ELF-1 (cell line): ENCODE data around the gene DCAF11.

Experiments used
- DNase-seq: peaks from one replicate; pipeline ENCODE4 v3.0.0-alpha.2; 2016; ENCODE audit warnings: low read depth, low spot score

The DCAF11 gene

DNA sequence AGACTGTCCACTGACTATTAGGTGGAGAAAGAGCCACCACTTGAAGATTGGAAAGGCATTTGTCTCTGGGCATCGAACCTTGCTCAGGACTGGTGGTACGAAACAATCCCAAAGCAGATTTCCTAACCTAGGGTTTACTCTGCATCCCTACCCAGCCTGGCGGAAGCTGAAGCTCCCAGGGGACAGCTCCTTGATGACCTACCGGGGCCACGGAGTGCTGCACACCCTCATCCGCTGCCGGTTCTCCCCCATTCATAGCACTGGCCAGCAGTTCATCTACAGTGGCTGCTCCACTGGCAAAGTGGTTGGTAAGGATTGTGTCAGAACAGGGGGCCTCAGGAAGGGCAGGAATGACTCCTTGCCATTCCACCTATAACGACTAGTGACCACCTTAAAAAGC is 6.6 kb downstream of the DCAF11 start:
- no peak for DNase-seq

DNA sequence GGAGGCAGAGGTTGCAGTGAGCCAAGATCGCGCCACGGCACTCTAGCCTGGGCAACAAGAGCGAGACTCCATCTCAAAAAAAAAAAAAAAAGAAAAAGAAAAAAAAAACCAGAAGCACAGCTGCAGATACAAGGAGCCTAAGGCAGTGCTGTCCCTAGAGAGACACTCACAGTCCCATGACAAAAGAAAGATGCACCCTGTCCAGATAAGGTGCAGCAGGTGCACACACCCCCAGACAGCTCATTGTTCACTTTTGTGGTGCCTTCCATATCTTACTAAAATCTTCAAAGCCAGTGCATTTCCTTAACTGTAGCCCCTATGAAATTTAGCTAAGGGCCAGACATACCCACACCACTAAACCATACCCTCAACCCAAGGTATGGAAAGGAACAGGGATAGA is 7.8 kb downstream of the DCAF11 start:
- no peak for DNase-seq

- no peak for DNase-seq
Observed at GRCh38 chr14:24122898-24123297, 8.3 kb downstream of the DCAF11 start.

- peak; percentile 40 for DNase-seq
Observed at GRCh38 chr14:24123424-24124417, 9.1 kb downstream of the DCAF11 start.

DNA sequence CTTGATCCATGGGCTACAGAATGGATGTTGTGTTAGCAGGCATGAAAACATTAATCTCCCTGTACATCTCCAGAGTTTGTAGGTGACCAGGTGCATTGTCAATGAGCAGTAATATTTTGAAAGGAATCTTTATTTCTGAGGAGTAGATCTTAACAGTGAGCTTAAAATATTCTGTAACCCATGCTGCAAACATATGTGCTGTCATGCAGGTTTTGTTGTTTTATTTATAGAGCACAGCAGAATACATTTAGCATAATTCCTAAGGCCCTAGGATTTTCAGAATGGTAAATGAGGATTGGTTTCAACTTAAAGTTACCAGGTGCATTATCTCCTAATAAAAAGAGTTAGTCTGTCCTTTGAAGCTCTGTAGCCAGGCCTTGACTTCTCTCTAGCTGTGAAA is 12.4 kb downstream of the DCAF11 start:
- no peak for DNase-seq

DNA sequence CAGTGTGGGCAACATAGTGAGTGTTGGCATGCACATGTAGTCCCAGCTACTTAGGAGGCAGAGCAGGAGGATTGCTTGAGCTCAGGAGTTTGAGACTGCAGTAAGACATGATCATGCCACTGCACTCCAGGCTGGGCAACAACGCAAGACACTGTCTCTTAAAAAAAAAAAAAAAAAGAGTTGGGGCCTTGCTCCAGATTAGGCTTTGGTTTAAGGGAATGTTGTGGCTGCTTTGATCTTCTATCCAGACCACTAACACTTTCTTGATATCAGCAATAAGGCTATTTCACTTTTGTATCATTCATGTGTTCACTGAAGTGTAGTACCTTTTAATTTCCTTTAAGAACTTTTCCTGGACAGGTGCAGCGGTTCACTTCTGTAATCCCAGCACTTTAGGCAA is 13.1 kb downstream of the DCAF11 start:
- no peak for DNase-seq

DNA sequence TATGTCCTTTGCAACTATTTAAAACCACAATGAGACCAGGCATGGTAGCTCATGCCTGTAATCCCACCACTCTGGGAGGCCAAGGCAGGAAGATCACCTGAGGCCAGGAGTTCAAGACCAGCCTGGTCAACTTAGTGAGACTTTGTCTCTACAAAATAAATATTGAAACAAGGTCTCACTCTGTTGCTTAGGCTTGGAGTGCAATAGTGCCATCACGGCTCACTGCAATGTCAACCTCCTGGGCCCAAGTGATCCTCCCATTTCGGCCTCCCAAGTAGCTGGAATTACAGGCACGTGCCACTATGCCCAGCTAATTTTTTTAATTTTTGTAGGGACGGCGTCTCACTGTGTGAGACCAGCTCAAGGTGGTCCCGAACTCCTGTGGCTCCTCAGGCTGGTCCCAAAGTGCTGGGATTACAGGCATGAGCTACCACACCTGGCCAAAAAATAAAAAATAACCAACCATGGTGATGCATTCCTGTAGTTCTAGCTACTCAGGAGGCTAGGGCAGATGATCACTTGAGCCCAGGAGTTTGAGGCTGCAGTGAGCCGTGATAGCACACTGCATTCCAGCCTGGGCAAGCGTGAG is 14.9 kb downstream of the DCAF11 start:
- DNase-seq: no peak

DNA sequence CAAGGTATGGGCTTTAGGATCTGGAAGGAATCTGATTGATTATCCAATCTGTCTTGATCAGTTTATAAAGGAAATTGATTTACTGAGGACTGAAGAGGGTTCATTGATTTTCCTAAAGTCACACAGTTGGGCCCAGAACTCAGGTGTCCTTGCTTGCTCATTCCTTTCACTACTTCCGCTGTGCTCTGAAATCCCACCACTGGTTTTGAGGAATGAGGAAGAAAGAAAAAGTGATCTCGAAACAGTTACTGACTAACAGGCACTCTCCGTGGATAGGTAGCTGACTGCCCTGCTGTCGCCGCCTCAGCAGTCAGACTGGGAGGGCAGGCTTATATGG is 15.8 kb downstream of the DCAF11 start, which contains the start of gene FITM1:
Gene FITM1, plus strand, starts transcription at position 280 of the 337 bp plus-strand sequence. CDS start 905 bp downstream, outside the sequence.
- DNase-seq: no peak

DNA sequence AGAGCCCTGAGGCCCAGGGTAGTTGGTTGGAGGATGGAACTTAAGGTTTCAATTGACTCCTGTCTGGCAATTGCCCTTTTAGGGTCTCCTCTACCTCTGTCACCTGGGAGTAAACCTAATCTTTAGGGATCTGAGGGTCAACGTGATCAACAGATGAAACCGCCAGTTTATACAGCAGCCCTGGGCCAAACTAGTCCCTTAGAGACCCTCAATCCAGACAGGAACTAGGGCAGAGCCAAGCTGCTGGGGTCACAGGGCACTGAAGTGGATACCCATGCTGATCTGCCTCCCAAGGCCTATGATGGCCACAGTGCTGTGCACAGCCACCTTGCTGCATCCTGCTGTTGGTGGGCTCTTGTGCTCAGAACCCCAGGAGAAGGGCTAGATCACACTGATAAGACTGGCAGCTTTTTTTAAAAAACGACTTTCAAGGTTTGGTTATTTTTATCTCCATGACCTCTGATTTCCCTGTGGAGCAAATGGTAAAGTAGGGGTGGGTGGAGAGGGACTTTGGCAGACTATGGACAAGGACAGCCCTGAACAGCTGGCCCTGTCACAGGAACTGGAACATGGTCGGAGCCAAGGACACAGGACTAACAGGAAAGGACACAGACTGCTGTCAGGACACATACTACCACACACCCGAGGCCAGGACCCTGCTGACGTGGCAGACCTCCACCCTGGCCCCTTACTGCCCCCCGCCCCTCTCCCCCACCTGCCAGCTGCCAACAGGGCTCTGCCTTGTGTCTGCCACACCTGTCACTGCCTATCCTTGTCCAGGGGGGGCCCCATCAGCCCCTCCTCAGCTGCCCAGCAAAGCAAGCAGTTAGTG is 16.4 kb downstream of the DCAF11 start:
- DNase-seq: no peak

DNA sequence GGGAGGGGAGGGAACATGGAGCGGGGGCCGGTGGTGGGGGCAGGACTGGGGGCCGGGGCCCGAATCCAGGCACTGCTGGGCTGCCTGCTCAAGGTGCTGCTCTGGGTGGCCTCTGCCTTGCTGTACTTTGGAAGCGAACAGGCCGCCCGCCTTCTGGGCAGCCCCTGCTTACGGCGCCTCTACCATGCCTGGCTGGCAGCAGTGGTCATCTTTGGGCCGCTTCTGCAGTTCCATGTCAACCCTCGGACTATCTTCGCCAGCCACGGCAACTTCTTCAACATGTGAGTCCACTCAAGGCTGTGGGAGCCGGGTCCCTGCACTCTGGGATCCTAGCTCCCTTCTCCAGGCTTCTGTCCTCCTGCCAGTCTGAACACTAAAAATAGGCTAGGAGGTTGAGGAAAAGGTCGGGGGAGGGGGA is 17.0 kb downstream of the DCAF11 start:
- no peak for DNase-seq

DNA sequence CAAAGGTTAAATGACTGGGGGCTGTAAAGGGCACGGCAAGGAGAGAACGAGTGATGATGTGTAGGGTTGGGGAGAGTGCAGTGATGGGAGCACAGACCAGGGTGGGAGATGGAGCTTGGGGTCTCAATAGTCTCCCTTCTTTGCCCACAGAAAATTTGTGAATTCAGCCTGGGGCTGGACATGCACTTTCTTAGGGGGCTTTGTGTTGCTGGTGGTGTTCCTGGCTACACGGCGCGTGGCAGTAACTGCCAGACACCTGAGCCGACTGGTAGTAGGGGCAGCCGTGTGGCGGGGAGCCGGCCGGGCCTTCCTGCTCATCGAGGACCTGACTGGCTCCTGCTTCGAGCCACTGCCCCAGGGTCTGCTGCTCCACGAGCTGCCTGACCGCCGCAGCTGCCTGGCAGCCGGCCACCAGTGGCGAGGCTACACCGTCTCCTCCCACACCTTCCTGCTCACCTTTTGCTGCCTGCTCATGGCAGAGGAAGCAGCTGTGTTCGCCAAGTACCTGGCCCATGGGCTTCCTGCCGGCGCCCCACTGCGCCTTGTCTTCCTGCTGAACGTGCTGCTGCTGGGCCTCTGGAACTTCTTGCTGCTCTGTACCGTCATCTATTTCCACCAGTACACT is 17.6 kb downstream of the DCAF11 start:
- no peak for DNase-seq

- no peak for DNase-seq
Observed at GRCh38 chr14:24132976-24133375, 18.4 kb downstream of the DCAF11 start.

GRCh38 chr14:24133735-24134134 is 19.2 kb downstream of the DCAF11 start:
- DNase-seq: no peak

DNA sequence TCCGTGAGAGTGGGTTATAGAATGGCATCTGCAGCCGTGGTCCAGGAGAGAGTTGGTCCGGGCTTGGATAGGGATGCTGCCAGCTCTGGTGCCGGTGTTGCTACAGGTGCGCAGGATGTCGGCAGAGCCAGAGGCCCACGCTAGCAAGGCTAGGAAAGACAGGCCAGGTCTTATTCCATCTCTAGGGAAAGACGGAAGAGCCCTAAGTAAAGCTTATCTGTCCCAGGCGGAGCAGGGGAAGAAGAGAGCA is 20.9 kb downstream of the DCAF11 start:
- no peak for DNase-seq

DNA sequence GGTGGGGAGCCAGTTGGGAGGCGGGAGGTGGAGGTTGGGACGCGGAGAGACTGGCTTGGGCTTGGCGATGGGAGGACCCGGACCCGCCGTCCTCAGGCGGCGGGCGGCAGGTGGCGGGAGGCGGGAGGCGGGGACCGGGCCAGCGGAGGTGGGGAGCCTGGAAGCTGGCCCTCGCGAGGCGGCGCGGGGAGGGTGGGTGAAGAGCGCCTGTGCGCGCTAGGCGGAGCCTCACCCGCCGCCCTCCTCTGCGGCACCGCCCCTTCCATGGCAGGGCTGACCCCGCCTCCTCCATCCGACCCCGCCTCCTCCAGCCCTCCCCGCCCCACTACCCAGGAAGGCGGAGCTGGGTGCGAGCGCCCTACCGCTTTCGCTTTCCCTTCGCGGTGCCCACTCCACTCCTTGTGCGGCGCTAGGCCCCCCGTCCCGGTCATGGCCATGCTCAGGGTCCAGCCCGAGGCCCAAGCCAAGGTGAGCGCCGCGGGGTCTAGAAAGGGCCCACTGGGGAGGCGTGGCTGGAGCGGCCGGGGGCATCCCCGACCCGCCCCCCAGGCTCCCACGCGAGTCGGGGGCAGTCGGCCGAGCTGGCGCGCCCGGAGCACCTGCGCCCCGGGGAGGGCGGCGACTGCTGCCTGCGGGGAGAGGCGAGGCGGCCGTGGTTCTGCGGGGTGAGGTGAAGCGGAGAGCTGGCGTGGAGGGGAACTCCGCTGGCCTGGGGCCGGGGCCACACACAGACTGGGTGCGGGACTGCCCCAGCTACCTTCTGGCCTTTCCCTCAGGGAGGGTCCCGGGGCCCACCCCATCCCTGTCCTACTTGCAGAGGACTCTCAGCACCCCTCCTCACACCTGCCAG is 21.5 kb downstream of the DCAF11 start, which contains the start of gene PSME1:
Gene PSME1, plus strand, starts transcription at position 361 of the 850 bp plus-strand sequence. Its CDS starts 69 bp downstream, at position 430.
- peak; percentile 84 for DNase-seq

DNA sequence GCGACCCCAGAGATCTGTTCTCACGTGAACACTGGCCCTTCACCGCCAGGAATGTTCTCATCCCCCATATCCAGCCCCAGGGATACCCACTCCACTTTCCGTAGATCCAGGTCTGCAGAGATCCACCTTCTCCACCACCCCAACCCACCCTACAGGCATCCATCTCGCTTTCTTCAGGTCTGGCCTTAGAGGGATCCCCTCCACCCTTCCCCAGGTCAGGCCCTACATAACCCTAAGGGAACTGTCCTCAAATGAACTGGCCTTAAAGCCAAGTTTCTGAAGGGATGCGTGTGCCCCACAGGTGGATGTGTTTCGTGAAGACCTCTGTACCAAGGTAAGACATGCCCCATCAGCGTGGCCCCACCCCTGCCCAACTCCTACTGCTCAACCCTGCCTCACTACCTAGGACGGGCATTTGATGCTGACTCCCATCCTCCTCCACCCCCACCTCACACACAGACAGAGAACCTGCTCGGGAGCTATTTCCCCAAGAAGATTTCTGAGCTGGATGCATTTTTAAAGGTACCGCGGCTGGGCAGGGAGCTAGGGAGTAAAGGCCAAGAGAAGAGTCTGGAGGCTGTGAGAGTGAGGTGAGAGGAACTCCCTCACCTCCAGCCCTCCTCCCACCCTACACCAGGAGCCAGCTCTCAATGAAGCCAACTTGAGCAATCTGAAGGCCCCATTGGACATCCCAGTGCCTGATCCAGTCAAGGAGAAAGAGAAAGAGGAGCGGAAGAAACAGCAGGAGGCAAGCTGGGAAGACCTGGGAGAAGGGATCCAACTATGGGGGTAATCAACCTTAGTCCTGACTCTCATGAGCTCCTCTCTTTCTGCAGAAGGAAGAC is 22.3 kb downstream of the DCAF11 start:
- DNase-seq: no peak

GRCh38 chr14:24137529-24138395 is 23.2 kb downstream of the DCAF11 start:
- DNase-seq: no peak

DNA sequence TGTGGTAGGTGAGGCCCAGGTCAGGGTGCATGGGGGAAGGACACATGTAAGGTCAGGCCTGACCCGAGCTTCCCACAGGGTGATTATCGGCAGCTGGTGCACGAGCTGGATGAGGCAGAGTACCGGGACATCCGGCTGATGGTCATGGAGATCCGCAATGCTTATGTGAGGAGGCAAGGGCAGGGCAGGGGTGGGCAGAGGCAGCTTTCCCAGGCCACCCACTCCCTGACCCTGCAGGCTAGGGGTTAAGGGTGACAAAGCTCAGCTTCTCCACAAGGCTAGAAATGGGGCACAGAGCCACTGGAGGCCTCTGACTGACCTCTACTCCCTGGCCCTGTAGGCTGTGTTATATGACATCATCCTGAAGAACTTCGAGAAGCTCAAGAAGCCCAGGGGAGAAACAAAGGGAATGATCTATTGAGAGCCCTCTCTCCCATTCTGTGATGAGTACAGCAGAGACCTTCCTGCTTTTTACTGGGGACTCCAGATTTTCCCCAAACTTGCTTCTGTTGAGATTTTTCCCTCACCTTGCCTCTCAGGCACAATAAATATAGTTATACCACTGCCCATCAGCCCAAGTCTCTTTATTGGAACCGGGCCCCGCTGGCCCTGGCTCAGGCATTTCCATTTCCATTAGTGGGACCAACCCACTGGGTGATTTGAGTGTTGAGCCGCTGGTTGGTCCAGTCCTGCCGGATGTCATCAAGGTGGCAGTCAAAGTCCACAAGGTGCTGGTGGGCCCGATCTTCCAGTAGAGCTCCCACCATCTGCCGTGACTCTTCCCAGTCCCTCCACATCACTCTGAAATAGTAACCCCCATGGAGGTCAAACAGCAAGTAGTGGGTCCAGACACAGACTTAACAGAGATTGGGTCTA is 24.1 kb downstream of the DCAF11 start:
- no peak for DNase-seq
